Measurements from ENCODE around the gene CLIP2.

CLIP2 gene

DNA sequence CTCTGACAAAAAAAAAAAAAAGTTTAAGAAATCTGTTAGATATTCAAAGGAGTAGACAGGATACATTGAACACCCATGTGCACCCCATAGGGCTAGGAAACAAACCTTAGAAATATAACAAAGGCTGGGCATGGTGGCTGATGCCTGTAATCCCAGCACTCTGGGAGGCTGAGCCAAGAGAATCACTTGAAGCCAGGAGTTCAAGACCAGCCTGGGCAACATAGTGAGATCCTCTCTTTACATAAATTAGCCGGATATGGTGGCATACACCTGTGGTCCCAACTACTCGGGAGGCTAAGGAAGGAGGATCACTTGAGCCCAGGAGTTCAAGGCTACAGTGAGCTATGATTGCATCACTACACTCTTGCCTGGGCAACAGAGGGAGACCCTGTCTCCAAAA, 15.3 kb downstream of the CLIP2 start:
- no peak for TF ChIP-seq TCF12 (IDR thresholded peaks at IDR 0.05; ENCODE audit: low read depth)
- no peak for TF ChIP-seq EP300 (IDR thresholded peaks at IDR 0.05; ENCODE audit: borderline replicate concordance)
- no peak for TF ChIP-seq EGR1 (IDR thresholded peaks at IDR 0.05)
- TF ChIP-seq TEAD4 (IDR thresholded peaks at IDR 0.05), result no peak
- no peak for TF ChIP-seq FOXM1 (IDR thresholded peaks at IDR 0.05; ENCODE audit: borderline replicate concordance, low read depth)
- TF ChIP-seq NFIC (IDR thresholded peaks at IDR 0.05), result no peak
- no peak for TF ChIP-seq ZBTB7A (IDR thresholded peaks at IDR 0.05; ENCODE audit: low read depth)
- TF ChIP-seq RAD21 (IDR thresholded peaks at IDR 0.05; ENCODE audit: low read depth), result no peak
- TF ChIP-seq CREB1 (IDR thresholded peaks at IDR 0.05; ENCODE audit: low read depth), result no peak
- TF ChIP-seq YY1 (IDR thresholded peaks at IDR 0.05; ENCODE audit: low read depth), result no peak
- no peak for TF ChIP-seq CEBPB (IDR thresholded peaks at IDR 0.05)
- TF ChIP-seq TAF1 (IDR thresholded peaks at IDR 0.05; ENCODE audit: low read depth), result no peak
- TF ChIP-seq USF1 (IDR thresholded peaks at IDR 0.05), result no peak
- TF ChIP-seq, protein P1, sequence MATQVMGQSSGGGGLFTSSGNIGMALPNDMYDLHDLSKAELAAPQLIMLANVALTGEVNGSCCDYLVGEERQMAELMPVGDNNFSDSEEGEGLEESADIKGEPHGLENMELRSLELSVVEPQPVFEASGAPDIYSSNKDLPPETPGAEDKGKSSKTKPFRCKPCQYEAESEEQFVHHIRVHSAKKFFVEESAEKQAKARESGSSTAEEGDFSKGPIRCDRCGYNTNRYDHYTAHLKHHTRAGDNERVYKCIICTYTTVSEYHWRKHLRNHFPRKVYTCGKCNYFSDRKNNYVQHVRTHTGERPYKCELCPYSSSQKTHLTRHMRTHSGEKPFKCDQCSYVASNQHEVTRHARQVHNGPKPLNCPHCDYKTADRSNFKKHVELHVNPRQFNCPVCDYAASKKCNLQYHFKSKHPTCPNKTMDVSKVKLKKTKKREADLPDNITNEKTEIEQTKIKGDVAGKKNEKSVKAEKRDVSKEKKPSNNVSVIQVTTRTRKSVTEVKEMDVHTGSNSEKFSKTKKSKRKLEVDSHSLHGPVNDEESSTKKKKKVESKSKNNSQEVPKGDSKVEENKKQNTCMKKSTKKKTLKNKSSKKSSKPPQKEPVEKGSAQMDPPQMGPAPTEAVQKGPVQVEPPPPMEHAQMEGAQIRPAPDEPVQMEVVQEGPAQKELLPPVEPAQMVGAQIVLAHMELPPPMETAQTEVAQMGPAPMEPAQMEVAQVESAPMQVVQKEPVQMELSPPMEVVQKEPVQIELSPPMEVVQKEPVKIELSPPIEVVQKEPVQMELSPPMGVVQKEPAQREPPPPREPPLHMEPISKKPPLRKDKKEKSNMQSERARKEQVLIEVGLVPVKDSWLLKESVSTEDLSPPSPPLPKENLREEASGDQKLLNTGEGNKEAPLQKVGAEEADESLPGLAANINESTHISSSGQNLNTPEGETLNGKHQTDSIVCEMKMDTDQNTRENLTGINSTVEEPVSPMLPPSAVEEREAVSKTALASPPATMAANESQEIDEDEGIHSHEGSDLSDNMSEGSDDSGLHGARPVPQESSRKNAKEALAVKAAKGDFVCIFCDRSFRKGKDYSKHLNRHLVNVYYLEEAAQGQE (IDR thresholded peaks at IDR 0.05; ENCODE audit: low read depth), result no peak
- TF ChIP-seq MAX (IDR thresholded peaks at IDR 0.05), result no peak

GRCh38 chr7:74306004-74306729, 17.0 kb downstream of the CLIP2 start:
- TF ChIP-seq TEAD4 (IDR thresholded peaks at IDR 0.05), result no peak
- TF ChIP-seq FOXM1 (IDR thresholded peaks at IDR 0.05; ENCODE audit: borderline replicate concordance, low read depth), result no peak
- TF ChIP-seq EP300 (IDR thresholded peaks at IDR 0.05; ENCODE audit: borderline replicate concordance), result no peak
- TF ChIP-seq RAD21 (IDR thresholded peaks at IDR 0.05; ENCODE audit: low read depth), result no peak
- TF ChIP-seq TCF12 (IDR thresholded peaks at IDR 0.05; ENCODE audit: low read depth), result no peak
- TF ChIP-seq USF1 (IDR thresholded peaks at IDR 0.05), result no peak
- no peak for TF ChIP-seq TAF1 (IDR thresholded peaks at IDR 0.05; ENCODE audit: low read depth)
- TF ChIP-seq, protein P1 (IDR thresholded peaks at IDR 0.05; ENCODE audit: low read depth), result no peak
- no peak for TF ChIP-seq ZBTB7A (IDR thresholded peaks at IDR 0.05; ENCODE audit: low read depth)
- no peak for TF ChIP-seq YY1 (IDR thresholded peaks at IDR 0.05; ENCODE audit: low read depth)
- no peak for TF ChIP-seq EGR1 (IDR thresholded peaks at IDR 0.05)
- TF ChIP-seq MAX (IDR thresholded peaks at IDR 0.05), result no peak
- TF ChIP-seq CREB1 (IDR thresholded peaks at IDR 0.05; ENCODE audit: low read depth), result no peak
- no peak for TF ChIP-seq CEBPB (IDR thresholded peaks at IDR 0.05)
- TF ChIP-seq NFIC (IDR thresholded peaks at IDR 0.05), result no peak

DNA sequence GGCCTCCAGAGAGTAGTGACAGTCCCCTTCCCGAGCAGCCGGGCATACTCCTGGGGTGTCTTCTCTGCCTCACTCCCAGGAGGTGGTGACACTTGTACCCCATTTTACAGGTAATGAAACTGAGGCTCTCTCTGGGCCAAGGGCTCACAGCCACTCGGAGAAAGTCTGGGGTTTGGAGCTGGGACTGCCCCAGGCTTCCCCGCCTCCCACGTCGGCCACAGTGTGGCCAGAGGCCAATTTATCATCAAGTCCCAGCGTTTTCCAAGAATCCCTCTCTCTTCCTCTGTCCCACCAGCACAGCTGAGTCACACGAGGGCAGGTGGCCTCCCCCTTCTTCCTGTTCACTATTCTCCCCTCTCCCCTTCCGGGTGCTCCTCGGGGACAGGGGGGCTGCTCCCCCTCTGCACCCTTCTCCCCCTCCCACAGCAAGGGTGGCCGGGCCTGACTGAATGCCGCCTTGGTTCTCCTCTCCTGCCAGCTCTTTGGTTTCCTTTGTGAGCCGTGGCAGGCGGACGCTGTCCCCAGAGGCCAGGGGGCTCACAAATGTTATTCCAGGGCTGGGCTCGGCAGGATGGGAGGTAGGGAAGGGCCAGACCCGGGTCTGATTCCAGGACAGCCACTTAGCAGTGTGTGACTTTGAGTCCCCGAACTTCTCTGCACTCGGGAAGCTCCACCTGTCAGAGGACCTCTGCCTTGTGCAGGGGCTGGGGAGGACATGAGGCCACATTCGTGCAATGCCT, 17.7 kb downstream of the CLIP2 start:
- no peak for TF ChIP-seq TEAD4 (IDR thresholded peaks at IDR 0.05)
- no peak for TF ChIP-seq TAF1 (IDR thresholded peaks at IDR 0.05; ENCODE audit: low read depth)
- TF ChIP-seq EGR1 (IDR thresholded peaks at IDR 0.05), result no peak
- no peak for TF ChIP-seq YY1 (IDR thresholded peaks at IDR 0.05; ENCODE audit: low read depth)
- TF ChIP-seq ZBTB7A (IDR thresholded peaks at IDR 0.05; ENCODE audit: low read depth), result no peak
- TF ChIP-seq TCF12 (IDR thresholded peaks at IDR 0.05; ENCODE audit: low read depth), result no peak
- TF ChIP-seq USF1 (IDR thresholded peaks at IDR 0.05), result no peak
- TF ChIP-seq FOXM1 (IDR thresholded peaks at IDR 0.05; ENCODE audit: borderline replicate concordance, low read depth), result no peak
- TF ChIP-seq MAX (IDR thresholded peaks at IDR 0.05), result no peak
- TF ChIP-seq, protein P1 (IDR thresholded peaks at IDR 0.05; ENCODE audit: low read depth), result no peak
- TF ChIP-seq EP300 (IDR thresholded peaks at IDR 0.05; ENCODE audit: borderline replicate concordance), result no peak
